Measurements from ENCODE around the gene RUVBL2. TPM values are rescaled to one million over a fixed set of nuclear protein-coding genes. Genes with fewer than 3 reads are reported as not detected.
A peak's percentile ranks its signal among the peaks of the same experiment; 100 is the strongest.
"Not testable (repeated sequence)": the region's sequence is repeated elsewhere in the genome, so short reads cannot be mapped to it uniquely, and the experiment has no call there.

The RUVBL2 gene
- total RNA-seq, 1 experiment from 2014 or later, result 263 TPM

- not testable (repeated sequence) for DNase-seq (ENCODE audit: low read depth)
Observed at GRCh38 chr19:49042666-49043065, 49.0 kb downstream of the RUVBL2 start.

- DNase-seq (ENCODE audit: low read depth), result not testable (repeated sequence)
Observed at GRCh38 chr19:49043548-49043947, 49.9 kb downstream of the RUVBL2 start, which contains the start of gene CGB5. CGB5 (plus strand) TSS chr19:49043848; CDS start chr19:49044210, 362 bp downstream.

GRCh38 chr19:49049011-49049410 lies 55.3 kb downstream of the RUVBL2 start, which contains the start of gene CGB8:
CGB8 (minus strand) TSS chr19:49049111; CDS start chr19:49048739, 372 bp downstream.
- not testable (repeated sequence) for DNase-seq (ENCODE audit: low read depth)

- not testable (repeated sequence) for DNase-seq (ENCODE audit: low read depth)
Observed at GRCh38 chr19:49049834-49050233, 56.1 kb downstream of the RUVBL2 start.

- peak; percentile 69 for DNase-seq (ENCODE audit: low read depth)
Observed at GRCh38 chr19:49050376-49051033, 56.8 kb downstream of the RUVBL2 start.

DNA sequence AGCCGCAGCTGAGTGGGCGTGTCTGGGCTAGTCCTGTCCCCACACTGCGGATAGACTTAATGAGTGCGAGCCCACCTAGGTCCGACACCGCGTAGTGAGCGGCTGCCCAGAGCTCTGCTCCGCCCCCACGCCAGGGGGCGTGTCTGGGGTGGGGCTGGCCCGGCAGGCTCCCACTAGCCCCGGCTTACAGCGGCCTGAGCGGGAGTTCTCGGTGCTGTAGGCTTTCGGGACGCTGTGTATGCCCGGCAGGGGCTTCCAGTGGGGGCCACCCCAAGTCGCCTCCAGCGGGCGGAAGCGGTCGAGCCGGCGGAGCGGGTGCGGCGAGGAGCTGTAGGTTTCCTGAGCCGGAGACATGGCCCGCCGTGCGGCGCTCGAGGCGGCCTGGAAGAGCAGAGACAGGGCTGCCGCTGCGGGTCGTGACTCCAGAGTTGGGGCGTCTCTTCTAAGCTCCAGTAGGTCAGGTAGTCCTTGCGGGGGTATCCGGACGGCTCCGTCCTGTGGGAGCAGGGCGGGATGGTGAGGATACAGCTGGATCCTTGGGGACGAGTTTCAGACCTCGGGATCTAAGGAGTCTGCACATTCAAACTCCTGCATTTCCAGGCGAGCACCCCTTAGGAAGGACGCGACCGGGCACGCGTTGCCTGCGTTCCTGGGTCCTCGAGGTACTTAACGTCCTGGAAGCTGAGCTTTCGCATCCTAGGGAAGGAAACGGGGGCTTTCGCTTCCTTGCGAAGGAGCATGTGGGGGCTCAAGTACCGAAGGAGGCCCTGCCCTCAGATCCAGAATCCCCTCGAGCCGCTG lies 62.6 kb downstream of the RUVBL2 start:
- DNase-seq (ENCODE audit: low read depth), result peak; percentile 46

DNA sequence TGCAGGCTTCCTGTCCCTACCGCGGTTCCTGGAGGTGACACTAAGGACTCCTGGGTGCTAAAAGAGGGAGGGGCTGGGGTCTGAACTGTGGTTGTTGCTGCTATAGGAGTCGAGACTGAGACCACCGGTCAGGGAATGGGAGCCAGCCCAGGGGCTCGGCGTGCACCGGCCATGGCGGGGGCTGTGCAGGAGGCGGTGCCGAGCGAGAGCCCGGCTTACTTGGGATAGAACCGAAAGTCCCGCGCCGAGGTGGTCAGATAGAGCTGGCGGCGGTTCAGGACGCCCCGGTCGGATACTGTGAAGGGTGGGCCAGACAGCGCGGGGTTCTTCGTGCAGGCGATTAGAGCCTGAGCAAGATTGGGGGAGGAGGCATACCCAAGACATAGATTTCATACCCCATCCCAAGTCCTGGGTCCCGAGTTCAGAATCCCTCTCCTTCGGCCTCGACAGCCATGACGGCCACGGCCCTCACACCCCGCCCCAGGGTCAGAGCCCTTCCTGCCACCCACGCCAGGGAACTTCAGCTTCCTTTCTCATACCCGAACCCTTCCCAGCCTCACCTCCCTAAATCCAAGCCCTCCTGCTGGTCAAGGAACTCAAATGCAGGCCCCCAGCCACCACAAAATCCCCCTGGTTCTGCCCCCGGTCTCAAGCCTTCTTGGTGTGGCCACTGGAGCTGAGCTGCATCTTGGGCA lies 63.4 kb downstream of the RUVBL2 start:
- not testable (repeated sequence) for DNase-seq (ENCODE audit: low read depth)

DNA sequence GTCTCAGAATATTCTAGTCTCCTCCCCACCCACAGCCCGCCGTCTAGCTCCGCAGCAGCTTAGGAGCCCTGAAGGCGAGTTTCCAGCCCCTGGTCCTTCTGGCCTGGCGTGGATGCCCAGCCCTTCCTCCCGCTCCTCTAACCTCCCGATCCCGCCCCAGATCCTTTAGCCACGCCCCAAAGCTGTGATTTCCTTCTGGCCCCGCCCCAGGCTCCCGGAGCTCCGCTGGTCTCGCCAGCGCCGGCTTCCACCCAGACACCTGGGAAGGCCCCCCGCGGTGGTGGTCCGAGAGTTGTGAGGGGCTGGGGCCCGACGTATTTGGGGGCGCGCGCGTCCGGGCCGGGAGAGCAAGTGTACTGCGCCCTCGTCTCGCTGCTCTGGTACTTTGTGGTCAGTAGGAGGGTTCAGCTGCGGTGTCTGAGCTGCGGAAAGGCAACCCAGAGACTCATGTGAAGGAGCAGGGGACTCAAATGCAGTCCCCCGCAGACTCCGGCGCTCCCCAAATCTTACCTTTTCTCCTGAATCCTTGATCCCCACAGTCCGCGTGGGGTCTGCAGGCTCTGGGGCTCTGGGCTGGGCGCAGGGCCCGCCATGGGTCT lies 64.0 kb downstream of the RUVBL2 start, which contains the start of gene CGB7:
Gene CGB7 (minus strand): TSS at position 114 of the 599 bp plus-strand sequence. CDS start 2,374 bp downstream, outside the sequence.
- peak; percentile 58 for DNase-seq (ENCODE audit: low read depth)

- no peak for DNase-seq (ENCODE audit: low read depth)
Observed at GRCh38 chr19:49058562-49058961, 64.9 kb downstream of the RUVBL2 start.

DNA sequence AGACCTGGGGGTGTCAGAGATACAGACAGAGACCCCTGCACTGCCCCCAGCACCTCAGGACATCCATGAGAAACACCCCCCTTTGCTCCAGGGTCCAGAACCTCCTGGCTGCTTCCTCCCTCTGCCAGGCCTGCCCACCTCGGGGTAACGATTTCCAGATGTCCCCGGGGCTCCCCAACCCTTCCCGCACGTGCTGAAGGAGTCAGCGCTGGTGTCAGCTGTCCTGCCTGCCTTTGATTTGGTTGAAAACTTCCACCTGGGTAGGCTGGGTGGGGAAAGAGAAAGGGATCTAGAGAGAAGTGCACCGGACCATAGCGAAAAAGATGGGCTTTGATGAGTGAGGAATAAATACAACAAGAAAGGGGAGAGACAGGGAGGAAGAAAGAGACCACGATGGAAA lies 65.4 kb downstream of the RUVBL2 start:
- DNase-seq (ENCODE audit: low read depth), result no peak

GRCh38 chr19:49061000-49061399 lies 67.3 kb downstream of the RUVBL2 start:
- DNase-seq (ENCODE audit: low read depth), result no peak

- no peak for DNase-seq (ENCODE audit: low read depth)
Observed at GRCh38 chr19:49061445-49061844, 67.8 kb downstream of the RUVBL2 start.

- DNase-seq (ENCODE audit: low read depth), result no peak
Observed at GRCh38 chr19:49064029-49064629, 70.4 kb downstream of the RUVBL2 start.

GRCh38 chr19:49064768-49065611 lies 71.3 kb downstream of the RUVBL2 start, which contains the start of gene NTF4:
NTF4 (minus strand) TSS chr19:49064818; CDS start chr19:49061997, 2,821 bp downstream.
- no peak for DNase-seq (ENCODE audit: low read depth)

Other genes with a start within 250 kb of the RUVBL2 start
- not detected in 2 replicates for gene IZUMO1, start 247.0 kb upstream of the RUVBL2 start, total RNA-seq (2014; rRNA removed)
- not detected in 2 replicates for gene FUT1, start 241.2 kb upstream of the RUVBL2 start, total RNA-seq (2014; rRNA removed)
- gene FGF21, start 238.4 kb upstream of the RUVBL2 start, total RNA-seq (2014; rRNA removed), result not detected in 2 replicates
- 23.8 and 26.5 TPM in 2 replicates for gene BCAT2, start 182.9 kb upstream of the RUVBL2 start, total RNA-seq (2014; rRNA removed)
- gene HSD17B14, start 157.4 kb upstream of the RUVBL2 start, total RNA-seq (2014; rRNA removed), result not detected in 2 replicates
- 21.3 and 27.8 TPM in 2 replicates for gene PLEKHA4, start 125.3 kb upstream of the RUVBL2 start, total RNA-seq (2014; rRNA removed)
- gene PPP1R15A, start 121.5 kb upstream of the RUVBL2 start, total RNA-seq (2014; rRNA removed), result 55.7 and 58.2 TPM in 2 replicates
- gene TULP2, start 95.1 kb upstream of the RUVBL2 start, total RNA-seq (2014; rRNA removed), result not detected in 2 replicates
- 213 and 221 TPM in 2 replicates for gene NUCB1, start 93.6 kb upstream of the RUVBL2 start, total RNA-seq (2014; rRNA removed)
- 0.96 TPM in 1 of 2 replicates, not detected in the other for gene DHDH, start 60.2 kb upstream of the RUVBL2 start, total RNA-seq (2014; rRNA removed)
- 170 and 176 TPM in 2 replicates for gene BAX, start 39.0 kb upstream of the RUVBL2 start, total RNA-seq (2014; rRNA removed)
- 2,158 and 2,177 TPM in 2 replicates for gene FTL, start 28.6 kb upstream of the RUVBL2 start, total RNA-seq (2014; rRNA removed)
- gene GYS1, start 578 bp upstream of the RUVBL2 start, total RNA-seq (2014; rRNA removed), result 78.8 and 80.0 TPM in 2 replicates
- not detected in 2 replicates for gene LHB, start 23.2 kb downstream of the RUVBL2 start, total RNA-seq (2014; rRNA removed)
- not detected in 2 replicates for gene CGB3, start 30.4 kb downstream of the RUVBL2 start, total RNA-seq (2014; rRNA removed)
- 0.26 TPM in 1 of 2 replicates, not detected in the other for gene CGB2, start 38.0 kb downstream of the RUVBL2 start, total RNA-seq (2014; rRNA removed)
- not detected in 2 replicates for gene CGB1, start 43.0 kb downstream of the RUVBL2 start, total RNA-seq (2014; rRNA removed)
- 1.1 TPM in 1 of 2 replicates, not detected in the other for gene CGB5, start 50.0 kb downstream of the RUVBL2 start, total RNA-seq (2014; rRNA removed)
- 2.1 TPM in 1 of 2 replicates, not detected in the other for gene CGB8, start 55.2 kb downstream of the RUVBL2 start, total RNA-seq (2014; rRNA removed)
- 1.5 TPM in 2 replicates for gene CGB7, start 63.9 kb downstream of the RUVBL2 start, total RNA-seq (2014; rRNA removed)
- not detected in 2 replicates for gene NTF4, start 70.9 kb downstream of the RUVBL2 start, total RNA-seq (2014; rRNA removed)
- 0.06 TPM in 1 of 2 replicates, not detected in the other for gene KCNA7, start 78.8 kb downstream of the RUVBL2 start, total RNA-seq (2014; rRNA removed)
- 207 and 241 TPM in 2 replicates for gene SNRNP70, start 91.6 kb downstream of the RUVBL2 start, total RNA-seq (2014; rRNA removed)
- 10.2 and 14.8 TPM in 2 replicates for gene LIN7B, start 120.5 kb downstream of the RUVBL2 start, total RNA-seq (2014; rRNA removed)
- gene C19orf73, start 125.3 kb downstream of the RUVBL2 start, total RNA-seq (2014; rRNA removed), result 1.1 and 3.1 TPM in 2 replicates
- 7.9 and 9.8 TPM in 2 replicates for gene PPFIA3, start 125.7 kb downstream of the RUVBL2 start, total RNA-seq (2014; rRNA removed)
- gene HRC, start 161.5 kb downstream of the RUVBL2 start, total RNA-seq (2014; rRNA removed), result 2.2 TPM in 1 of 2 replicates, not detected in the other
- 13.9 and 14.2 TPM in 2 replicates for gene TRPM4, start 163.9 kb downstream of the RUVBL2 start, total RNA-seq (2014; rRNA removed)

Data from LHCN-M2 (cell line).